Measurements from ENCODE around the gene SLC16A11. TPM values are rescaled to one million over a fixed set of nuclear protein-coding genes. Genes with fewer than 3 reads are reported as not detected.

SLC16A11 gene
- polyA plus RNA-seq, 2 of the 4 experiments (the other 2 are of a cell fraction), result not detected

- ChIA-PET CTCF (interaction anchor here (0.7 to 5.0 kb wide), 7 partner anchors 9 to 330 kb away, joined by 3 to 44 read pairs (median 4); no protein-coding TSS in a partner anchor), POLR2A (no interaction called here)
- H3K4me1 ChIP-seq, result no peaks in the 10 kb centered on the region
- TF ChIP-seq JUN (IDR thresholded peaks at IDR 0.05) (no peak), HES2 (IDR thresholded peaks at IDR 0.05) (no peak), HOXB5 (CRISPR knock-in tag; IDR thresholded peaks at IDR 0.05) (no peak), HDAC2 (IDR thresholded peaks at IDR 0.05) (no peak), NFE2L2 (conservative IDR thresholded peaks at IDR 0.05; ENCODE audit: low read length) (no peak), E2F6 (IDR thresholded peaks at IDR 0.05; ENCODE audit: borderline replicate concordance, low read depth) (no peak), ATOH8 (CRISPR knock-in tag; IDR thresholded peaks at IDR 0.05; ENCODE audit: low read depth) (no peak), TP53 (CRISPR knock-in tag; IDR thresholded peaks at IDR 0.05) (no peak), HMGXB4 (CRISPR knock-in tag; IDR thresholded peaks at IDR 0.05; ENCODE audit: borderline replicate concordance) (no peak), KDM5A (IDR thresholded peaks at IDR 0.05) (no peak), EHF (CRISPR knock-in tag; IDR thresholded peaks at IDR 0.05) (no peak), BHLHE40 (IDR thresholded peaks at IDR 0.05; ENCODE audit: low read depth, low read length) (no peak), JUNB (IDR thresholded peaks at IDR 0.05) (no peak), FOSL2 (IDR thresholded peaks at IDR 0.05) (no peak), FOSL2 (CRISPR knock-in tag; IDR thresholded peaks at IDR 0.05) (no peak), PHF8 (IDR thresholded peaks at IDR 0.05; ENCODE audit: borderline replicate concordance, low read depth) (no peak), USF2 (IDR thresholded peaks at IDR 0.05) (no peak), KDM1A (IDR thresholded peaks at IDR 0.05; ENCODE audit: low read depth) (no peak)
- no peak overlapping the region for H3K4me3 ChIP-seq
- no peak overlapping the region for H3K27ac ChIP-seq
- no peak overlapping the region for H3K4me2 ChIP-seq
- DNase-seq (ENCODE audit: low read depth in 1 of 2, low spot score in 1 of 2) (no peak), ATAC-seq (no peak), FAIRE-seq (no peak)
- 95% methylated on average over 58 of the region's 58 CpGs for WGBS (ENCODE audit: missing lambda C conversion rate)
- no peaks in the 10 kb centered on the region for H3K9me3 ChIP-seq
Observed at GRCh38 chr17:6996256-6997011, 47.5 kb downstream of the SLC16A11 start.

GRCh38 chr17:6995500-6996255, 48.2 kb downstream of the SLC16A11 start, which contains the start of gene ALOX12:
ALOX12 (plus strand) TSS chr17:6996049; CDS start chr17:6996118, 69 bp downstream.
- H3K9me3 ChIP-seq, result no peaks in the 10 kb centered on the region
- H3K4me1 ChIP-seq, result no peaks in the 10 kb centered on the region
- H3K4me3 ChIP-seq, result no peak within 1 kb of the TSS
- FAIRE-seq (no peak), DNase-seq (ENCODE audit: low read depth in 1 of 2, low spot score in 1 of 2) (no peak), ATAC-seq (no peak)
- CTCF ChIA-PET, result interaction anchor here (0.9 to 5.0 kb wide), 9 partner anchors 10 to 329 kb away, joined by 3 to 44 read pairs (median 4); no protein-coding TSS in a partner anchor
- no peak within 1 kb of the TSS for H3K27ac ChIP-seq
- no peak within 1 kb of the TSS for H3K4me2 ChIP-seq
- 95% methylated on average over 61 of the region's 64 CpGs for WGBS (ENCODE audit: missing lambda C conversion rate)
- POLR2A ChIA-PET, result no interaction called here
- TF ChIP-seq HOXA7 (CRISPR knock-in tag; IDR thresholded peaks at IDR 0.05) (no peak), FOXS1 (CRISPR knock-in tag; IDR thresholded peaks at IDR 0.05) (no peak), HDAC2 (IDR thresholded peaks at IDR 0.05) (no peak), CBX2 (IDR thresholded peaks at IDR 0.05; ENCODE audit: borderline replicate concordance, low read depth) (no peak), HES2 (IDR thresholded peaks at IDR 0.05) (no peak), MAFK (IDR thresholded peaks at IDR 0.05; ENCODE audit: partially characterized antibody) (no peak), EHMT2 (IDR thresholded peaks at IDR 0.05; ENCODE audit: low read depth) (no peak), EHF (CRISPR knock-in tag; IDR thresholded peaks at IDR 0.05) (no peak), CEBPB (IDR thresholded peaks at IDR 0.05) (no peak), POLR2A (IDR thresholded peaks at IDR 0.05; ENCODE audit: low read length) (no peak), USF2 (IDR thresholded peaks at IDR 0.05) (no peak), E2F6 (IDR thresholded peaks at IDR 0.05; ENCODE audit: borderline replicate concordance, low read depth) (no peak), RFX5 (IDR thresholded peaks at IDR 0.05) (no peak), RAD21 (conservative IDR thresholded peaks at IDR 0.05 in 1 of 2, IDR thresholded peaks at IDR 0.05 in 1 of 2) (no peak)
